GM18907 (cell line): Measurements from ENCODE around the gene USP48.

Source experiments
- ATAC-seq: cut with Tn5 transposase; IDR thresholded peaks from one replicate; pipeline ENCODE4 v1.9.1; 2021; ENCODE audit warnings: mild to moderate bottlenecking, moderate library complexity; ENCODE audit not compliant: unreplicated experiment

The USP48 gene

DNA sequence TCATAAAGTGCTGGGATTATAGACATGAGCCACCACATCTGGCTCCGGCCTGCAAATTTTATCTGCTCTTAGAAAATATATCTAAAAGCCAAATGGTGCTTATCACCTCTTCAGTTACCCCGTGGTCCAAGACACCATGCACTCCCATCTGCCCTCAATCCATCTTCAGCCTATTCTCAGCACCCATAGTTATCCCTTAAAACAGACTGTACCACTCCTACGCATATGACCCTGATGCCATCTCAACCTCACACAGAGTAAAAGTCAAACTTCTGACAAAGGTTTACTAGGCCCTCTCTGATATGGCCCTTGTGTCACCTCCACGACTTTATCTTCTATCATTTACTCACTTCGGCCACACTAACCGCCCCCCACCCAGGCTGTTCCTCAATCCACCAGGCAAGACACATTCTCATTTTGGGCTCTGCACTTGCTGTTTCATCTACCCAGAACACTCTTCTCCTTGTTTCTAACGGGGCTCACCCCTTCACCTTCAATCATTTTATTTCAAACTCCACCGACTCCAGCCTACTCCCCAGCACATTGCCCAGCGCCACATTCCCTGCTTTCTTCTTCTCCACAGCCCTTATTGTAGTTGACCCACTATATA, 33.0 kb downstream of the USP48 start:
- no peak for ATAC-seq

DNA sequence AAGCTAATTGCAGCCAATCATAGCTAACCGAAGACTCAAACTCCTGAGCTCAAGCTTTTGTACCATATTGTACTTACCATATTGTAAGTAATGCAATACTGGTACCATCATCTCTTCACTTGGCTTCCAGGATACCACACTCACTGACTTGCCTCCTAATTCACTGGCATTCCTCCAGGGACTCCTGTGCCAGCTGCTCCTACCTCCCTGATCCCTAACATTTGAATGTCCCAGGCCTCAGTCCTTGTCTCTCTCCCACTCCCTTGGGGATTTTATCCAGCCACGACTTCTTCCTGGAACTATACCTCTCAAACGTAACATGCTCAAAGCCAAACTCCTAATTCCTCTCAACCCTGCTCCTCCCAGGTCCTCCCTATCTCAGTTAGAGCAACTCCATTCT, 33.8 kb downstream of the USP48 start:
- no peak for ATAC-seq

DNA sequence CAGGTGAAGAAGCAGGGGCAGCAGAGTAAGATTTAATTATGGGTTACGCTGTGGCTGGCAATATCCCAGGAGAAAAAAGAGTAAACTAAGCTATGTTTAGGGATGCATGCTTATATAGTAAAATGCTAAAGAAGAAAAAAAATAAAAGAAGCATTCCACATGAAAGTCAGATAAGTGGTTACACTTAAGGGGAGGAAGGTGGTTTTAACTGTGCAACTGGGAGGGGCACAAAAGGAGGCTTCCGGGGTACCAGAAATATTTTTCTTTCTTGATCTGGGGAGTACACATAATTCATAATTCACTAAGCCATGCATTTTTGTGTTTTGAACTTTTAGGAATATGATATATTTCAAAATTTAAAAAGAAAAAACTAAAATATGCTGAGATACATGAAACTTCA, 39.5 kb downstream of the USP48 start:
- ATAC-seq: no peak

DNA sequence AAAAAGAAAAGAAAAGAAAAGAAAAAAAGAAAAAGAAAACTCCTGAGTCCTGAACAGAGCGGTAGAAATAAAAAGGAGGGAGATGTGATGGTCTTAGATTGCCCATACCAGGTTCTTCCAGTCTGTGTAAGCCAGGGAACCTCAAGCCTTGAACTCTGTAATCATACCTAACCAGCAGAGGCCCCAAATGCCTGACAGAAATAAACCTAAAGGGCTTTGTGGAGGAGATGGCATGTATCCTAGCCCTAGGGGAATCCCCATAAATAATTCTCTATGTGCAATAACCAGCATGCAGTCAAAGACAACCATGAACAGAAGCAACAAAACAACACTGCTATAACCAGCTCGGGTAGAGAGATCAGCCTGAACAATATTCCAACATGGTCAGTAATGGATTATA, 40.4 kb downstream of the USP48 start:
- ATAC-seq: no peak

DNA sequence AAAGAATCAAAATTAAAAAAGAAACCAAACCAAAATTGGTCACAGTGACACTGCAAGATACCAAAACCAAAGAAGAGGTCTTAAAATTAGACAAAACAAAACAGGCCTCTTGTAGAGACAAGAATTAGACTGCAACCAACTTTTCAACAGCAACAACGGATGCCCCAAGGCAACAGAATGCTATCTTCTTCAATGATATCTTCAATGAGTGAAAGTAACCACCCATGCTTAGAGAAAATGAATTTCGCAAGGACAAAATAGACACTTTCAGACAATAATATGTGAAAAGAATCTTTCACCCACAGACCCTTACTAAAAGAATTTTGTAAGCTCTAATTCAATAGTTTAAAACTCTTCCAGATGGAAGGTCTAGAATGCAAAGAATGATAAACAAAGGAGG, 41.7 kb downstream of the USP48 start:
- ATAC-seq: no peak

DNA sequence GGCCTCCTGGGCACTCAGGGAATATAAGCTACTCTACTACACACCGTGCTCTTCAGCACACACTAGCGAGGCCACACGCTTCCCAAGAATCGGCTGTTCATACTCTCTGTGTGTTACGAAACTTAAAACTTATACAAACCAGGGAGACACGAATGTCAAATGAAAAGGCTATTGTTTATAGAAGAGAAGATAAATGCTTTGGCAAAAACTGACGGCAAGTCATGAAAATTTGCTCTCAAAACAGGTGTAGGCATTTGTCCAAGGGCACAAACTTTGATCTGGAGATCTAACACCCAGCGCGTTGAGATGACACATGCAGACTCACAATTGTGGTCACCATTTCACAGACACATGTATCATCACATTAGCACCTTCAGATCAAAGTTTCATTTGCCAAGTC, 46.1 kb downstream of the USP48 start:
- no peak for ATAC-seq

DNA sequence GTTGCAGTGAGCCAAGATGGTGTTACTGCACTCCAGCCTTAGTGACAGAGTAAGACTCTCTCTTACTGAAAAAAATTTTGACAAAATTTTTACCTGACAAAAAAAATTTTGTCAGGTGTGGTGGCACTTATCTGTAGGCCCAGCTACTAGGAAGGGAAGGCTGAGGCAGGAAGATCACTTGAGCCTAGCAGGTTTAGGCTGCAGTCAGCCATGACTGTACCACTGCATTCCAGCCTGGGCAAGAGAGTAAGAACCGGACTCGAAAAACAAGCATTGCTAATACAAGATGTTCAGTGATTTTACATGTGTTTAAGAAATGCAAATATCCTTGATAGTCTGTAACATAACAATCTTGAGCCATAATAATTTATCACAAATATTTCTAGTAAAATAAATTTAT, 46.9 kb downstream of the USP48 start:
- ATAC-seq: no peak

DNA sequence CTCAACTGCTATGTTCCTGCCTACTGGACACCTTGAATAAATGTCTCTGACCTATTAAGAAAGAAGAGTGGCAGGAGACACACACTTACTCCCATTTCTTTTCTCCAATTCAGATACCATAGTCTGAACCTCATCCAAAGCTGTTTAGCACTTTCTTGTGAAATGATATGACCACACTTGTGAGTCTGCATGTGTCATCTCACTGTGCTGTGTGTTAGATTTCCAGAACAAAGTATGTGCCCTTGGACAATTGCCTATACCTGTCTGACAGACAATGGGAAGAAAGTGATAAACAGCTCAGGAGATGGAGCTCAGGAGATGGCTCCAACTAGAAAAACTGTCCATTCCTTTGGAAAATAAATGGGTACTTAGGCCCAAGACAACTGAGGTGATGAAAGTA, 48.4 kb downstream of the USP48 start:
- ATAC-seq: no peak

DNA sequence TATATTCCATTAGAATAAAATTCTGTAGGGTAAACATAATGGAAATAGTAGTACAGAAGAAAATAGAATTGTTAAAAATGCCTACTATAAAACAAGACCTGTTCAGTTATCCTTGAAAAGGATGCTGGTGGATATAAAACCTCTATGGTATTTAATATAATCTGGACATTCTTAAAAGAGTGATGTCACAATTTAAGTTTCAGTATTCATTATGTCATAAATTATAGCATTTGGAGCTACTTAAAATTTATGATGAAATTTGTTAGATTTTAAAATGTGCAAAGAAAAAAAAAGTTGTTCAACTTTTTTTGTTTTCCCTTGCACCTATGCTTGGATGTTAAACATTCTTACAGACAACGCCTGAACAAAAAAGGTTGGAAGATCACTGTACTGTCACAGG, 50.3 kb downstream of the USP48 start:
- no peak for ATAC-seq

DNA sequence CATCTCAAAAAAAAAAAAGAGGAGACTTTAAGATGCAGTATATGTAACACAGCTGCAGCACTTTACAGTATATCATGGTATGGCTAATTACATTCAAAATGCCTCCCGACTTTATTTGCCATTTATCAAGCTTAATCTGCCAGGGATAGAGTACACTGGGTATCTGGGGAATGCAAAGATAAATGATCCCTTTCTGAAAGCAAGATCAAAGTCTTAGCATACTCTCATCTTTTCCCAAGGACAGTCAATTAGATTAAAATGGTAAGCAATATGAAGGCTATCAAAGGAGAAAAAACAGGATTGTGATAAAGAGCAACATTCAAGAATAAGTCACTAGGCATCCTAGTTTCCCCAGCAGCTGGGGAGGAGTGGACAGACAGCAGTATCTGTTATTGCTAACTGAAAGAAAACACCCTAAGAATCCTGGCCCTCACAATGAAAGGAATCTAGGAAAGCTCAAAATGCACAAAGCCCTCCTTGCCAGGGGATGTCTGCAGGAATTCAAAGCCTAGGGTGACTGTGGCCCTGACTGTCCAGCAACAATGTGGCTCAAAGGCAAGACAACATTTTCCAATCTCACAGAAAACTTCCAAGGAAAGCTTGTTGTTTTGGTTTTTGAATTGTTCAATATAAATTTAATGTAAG, 57.1 kb downstream of the USP48 start:
- ATAC-seq: no peak

DNA sequence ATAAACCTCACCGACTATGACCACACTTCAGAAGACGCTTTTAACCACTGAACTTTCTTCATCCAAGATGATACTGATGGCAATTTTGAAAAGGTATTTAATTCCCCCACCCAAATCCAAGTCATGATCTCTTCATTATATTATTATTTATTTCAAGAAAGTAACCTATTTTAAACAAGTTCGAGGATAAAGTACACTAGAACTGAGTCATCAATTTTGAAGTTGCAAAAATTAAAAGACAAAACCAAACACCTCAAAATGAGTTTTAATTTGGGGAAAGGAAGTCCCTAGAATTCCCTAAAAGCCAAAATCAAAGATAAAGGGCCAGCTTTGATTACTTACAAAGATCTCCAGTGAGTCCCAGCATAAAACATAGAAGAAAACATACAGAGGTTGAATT, 58.4 kb downstream of the USP48 start:
- ATAC-seq: no peak

DNA sequence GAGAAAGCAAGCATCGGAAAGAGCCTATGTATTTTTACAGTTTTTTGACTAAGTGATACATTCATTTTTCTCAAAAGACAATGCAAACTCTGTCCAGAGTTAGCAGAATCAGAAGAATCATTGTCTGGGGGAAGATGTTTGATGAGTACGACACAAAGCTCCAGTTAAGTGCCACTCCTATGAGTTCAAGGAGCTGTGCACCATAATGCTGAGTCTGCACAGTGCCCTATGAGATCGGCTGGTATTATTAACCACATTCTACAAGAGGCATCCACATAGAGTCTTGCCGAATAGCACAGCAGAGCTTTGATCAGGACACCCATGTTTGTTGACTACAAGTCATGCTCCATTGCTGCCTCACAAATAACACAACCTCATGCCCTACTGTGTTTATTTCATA, 58.9 kb downstream of the USP48 start:
- ATAC-seq: no peak

DNA sequence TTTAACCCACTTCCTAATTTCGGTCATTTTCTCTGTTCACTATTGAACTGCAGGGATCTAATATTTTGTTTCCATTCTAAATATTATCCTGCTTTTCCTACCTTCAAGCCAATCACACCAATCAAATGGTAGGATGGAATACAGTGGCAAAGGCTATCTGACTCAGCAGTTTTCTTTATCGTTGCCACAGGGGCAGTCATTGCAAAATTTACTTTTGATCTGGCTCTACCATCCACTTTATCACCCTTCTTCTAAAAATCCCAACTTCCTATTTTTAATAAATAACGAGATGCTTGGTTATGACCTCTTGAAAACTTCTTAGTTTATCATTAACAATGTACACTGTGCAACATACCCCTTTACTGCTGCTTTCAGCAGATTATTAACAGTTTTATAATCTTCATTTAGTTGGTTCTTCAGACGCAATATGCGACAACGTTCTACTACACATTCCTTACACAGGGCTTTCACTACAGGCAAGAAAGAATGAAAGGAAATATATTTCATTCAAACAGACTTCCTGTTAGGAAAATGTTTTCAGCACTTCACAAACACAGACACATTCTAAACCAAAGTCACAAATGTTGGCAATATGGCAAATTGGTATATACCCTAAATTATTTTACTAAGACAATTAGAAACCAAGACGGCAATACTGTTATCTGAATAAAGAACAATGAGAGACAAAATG, 61.5 kb downstream of the USP48 start:
- ATAC-seq: no peak

DNA sequence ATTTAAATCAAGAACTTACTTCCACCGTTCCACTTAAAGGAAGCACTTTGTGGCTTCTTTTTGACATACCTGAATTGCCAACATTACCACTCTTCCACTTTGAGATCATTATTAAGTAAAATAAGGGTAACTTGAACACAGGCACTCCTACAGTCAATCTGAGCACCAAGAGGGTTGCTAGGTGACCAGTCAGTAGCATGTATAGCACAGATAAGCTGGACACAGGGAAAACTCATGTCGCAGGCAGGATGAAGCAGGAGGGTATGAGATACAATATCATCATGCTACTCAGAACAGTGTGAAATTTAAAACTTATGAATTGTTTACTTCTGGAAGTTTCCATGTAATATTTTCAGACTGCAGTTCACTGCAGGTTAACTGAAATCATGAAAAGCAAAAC, 66.8 kb downstream of the USP48 start:
- ATAC-seq: no peak

DNA sequence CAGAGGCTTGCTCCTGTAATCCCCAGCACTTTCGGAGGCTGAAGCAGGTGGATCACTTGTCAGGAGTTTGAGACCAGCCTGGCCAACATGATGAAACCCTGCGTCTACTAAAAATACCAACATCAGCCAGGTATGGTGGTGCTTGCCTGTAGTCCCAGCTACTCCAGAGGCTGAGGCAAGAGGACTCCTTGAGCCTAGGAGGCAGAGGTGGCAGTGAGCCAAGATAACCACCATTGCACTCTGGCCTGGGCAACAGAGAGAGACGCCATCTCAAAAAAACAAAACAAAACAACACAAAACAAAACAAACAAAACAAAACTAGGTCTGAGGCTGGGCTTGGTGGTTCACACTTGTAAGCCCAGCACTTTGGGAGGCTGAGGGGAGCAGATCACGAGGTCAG, 75.1 kb downstream of the USP48 start:
- no peak for ATAC-seq

DNA sequence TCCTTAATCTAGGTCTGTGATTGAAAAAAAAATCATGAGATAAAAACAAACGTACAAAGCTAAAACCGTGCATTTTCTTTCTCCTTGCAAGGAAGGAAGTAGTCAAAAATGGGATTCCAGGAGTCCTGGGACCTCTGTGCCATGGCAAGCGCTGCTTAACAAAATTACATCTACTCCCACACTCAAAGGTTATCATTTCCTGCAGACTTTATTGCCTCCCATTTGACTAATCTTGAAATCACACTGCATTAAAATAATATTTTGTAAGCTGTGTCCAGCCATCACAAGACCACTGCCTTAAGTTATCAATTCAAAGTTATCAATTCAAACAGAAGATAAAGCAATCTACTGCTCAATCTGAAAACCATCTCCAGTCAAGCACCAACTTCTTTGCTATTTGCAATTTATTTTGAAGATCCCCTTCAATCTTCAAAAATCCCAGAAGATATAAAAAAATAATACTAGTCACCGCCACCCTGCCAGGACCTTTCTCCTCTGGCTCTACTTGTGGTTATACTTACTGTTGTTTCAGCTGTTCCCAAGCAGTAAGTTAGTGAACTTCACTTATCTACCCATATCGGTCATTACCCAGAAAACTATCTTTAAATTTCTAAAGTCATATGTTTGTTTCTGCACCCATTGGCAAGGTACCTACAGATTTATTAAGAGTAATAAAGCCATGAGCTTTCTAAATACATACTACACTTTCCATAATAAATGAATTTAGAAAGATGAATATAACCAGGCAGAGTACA, 75.7 kb downstream of the USP48 start:
- ATAC-seq: no peak

DNA sequence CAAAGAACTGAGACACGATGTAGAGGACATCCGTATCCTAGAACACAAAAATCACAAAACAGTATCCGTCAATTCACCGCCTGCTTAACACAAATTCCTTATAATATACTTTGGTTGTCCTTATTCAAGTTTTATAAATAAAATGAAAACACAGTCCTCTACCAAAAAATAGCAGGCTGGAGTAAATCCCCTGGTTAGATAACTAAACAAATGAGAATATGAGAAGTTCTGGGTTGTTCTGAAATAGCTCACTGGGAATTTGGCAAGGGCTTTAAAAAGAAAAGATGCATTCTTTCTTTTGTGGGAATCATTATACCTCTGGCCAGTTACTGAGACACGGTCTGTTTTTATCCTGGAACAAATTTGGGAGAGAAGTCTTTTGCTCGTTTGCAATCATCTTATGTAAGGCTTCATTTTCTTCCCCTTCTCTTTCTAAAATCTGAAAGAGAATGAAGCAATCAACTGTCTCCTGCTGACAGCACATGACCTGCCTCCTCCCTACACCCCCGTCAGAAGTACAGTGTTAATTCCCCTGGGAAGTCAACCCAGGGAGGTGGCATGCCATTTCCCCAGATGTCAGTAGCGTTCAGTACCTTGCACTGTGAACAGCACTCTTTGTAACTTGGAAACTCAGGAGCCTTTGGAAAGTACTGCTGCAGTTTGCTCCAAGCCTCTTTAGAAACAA, 76.7 kb downstream of the USP48 start:
- ATAC-seq: no peak

DNA sequence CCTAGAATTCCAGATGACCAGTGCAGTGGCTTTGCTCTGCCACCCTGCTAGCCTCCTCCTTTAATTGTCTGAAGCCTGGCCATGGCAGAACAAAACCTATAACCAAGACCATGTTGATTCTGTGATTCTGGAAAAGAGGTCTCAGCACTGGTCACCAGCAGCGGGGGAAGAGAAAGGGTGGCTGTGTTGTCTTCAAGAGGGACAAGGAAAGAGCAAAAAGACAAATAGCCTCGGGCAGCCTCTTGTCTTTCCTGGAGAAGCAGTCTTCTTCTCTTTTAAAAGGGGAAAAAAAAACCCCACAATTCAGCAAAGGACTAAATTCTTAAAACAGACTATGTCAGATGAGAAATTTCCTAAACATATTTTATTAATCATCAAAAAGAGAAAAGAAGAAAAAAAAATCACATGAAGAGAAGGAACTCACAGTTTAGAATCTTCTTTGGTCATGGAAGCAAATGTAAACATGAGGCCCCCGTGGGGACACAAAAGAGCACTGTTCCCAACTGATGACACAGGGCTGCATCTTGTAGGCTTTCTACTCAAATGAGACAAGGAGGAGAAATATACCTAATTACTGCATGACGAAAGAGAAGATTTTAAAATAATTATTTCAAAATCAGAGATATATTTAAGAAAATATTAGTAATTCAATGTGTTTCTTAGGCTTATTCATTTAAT, 77.5 kb downstream of the USP48 start:
- no peak for ATAC-seq

DNA sequence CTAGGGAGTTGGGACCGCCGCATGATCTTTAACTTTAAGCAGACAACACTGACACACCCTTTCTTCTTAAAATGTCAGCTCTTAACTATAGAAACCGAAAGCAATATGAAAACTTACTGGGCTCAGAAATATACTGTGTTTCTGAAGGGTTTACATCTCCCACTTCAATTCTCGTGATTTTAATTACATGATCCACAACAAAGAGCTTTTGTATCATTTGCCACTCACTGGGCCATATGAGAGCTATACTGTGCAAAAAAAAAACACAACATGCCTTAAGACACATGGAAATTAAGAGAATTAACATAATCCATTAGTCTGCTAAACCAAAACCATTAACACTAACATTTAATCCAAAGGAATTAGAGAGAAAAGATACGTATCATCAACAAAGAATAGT, 78.8 kb downstream of the USP48 start:
- no peak for ATAC-seq

DNA sequence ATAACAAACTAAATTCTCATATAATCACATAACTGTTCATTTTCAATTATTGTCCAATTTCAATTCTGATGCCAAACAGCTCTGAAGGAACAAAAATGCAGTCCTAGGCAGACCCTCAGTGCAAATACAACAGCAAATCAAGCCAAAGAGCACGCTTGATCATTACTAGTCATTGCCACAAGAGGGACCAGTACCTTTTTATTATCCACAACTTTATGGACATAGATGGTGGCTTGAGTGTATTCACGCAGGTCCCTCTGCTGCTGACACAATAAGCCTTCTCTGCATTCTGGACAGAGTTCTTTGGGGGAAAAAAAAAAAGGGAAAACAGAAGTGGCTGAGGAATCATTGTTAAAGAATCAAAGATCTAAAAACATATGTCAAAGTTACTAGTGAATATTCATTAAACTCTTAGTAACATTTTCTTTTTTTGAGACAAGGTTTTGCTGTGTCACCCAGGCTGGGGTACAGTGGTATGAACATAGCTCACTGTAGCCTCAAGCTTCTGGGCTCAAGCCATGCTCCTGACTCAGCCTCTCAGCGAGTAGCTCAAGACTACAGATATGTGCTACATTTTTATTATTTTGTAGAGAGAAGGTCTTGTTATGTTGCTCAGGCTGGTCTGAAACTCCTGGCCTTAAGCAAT, 79.5 kb downstream of the USP48 start:
- no peak for ATAC-seq
